B cell (primary cell): ENCODE results near the gene DNAH10. TPM values are rescaled to one million over a fixed set of nuclear protein-coding genes. Genes with fewer than 3 reads are reported as not detected.

ENCODE experiments used
- ATAC-seq: fragments of 200-7000 bp; cut with Tn5 transposase; one replicate; pipeline ENCODE4 v1.10.0; 2021; ENCODE audit warnings: low read depth, mild to moderate bottlenecking, moderate number of reproducible peaks, moderate library complexity
- CTCF ChIA-PET: fragments of 350-600 bp; sonication (Branson Sonifier 250); formaldehyde crosslinking; loops from one replicate; lab custom pipeline; 2021; ENCODE audit warnings: antibody characterized with exemption, inconsistent platforms; lab: Charles Lee
- POLR2A ChIA-PET: fragments of 350-600 bp; sonication (Branson Sonifier 250); formaldehyde crosslinking; loops from one replicate; lab custom pipeline; 2021; ENCODE audit warnings: antibody characterized with exemption; lab: Charles Lee
- DNase-seq: peaks from one replicate; pipeline ENCODE4 v3.0.0; 2013
- H2AFZ ChIP-seq: 2 replicates; pipeline ENCODE4 v1.6.1; 2012; ENCODE audit warnings: mild to moderate bottlenecking, low read depth, low read length; ENCODE audit not compliant: insufficient read depth, poor library complexity, severe bottlenecking
- H3K27ac ChIP-seq, 2 donors: 1 replicate in 1 of 2; 2 replicates in 1 of 2; pipeline ENCODE4 v1.5.1; 2012 to 2013; ENCODE audit warnings: low read length in 2 of 2, mild to moderate bottlenecking in 2 of 2, moderate library complexity in 1 of 2
- H3K27me3 ChIP-seq, 4 experiments: fragments of 200-600 bp in 1 of 4; sonication (generic) in 1 of 4; replicated peaks in 1 of 4; 1 replicate in 2 of 4; 2 replicates in 2 of 4; pipeline versions ENCODE4 v1.6.1 to v1.7.0; 2013 to 2016; ENCODE audit warnings: low read length in 3 of 4, mild to moderate bottlenecking in 2 of 4, mixed read lengths in 1 of 4, moderate library complexity in 1 of 4; ENCODE audit not compliant: insufficient read depth in 4 of 4, control insufficient read depth in 3 of 4; ENCODE audit errors: control extremely low read depth in 1 of 4
- H3K36me3 ChIP-seq, 2 experiments: replicated peaks in 1 of 2; 1 replicate in 1 of 2; 2 replicates in 1 of 2; pipeline versions ENCODE4 v1.6.1 to v1.7.1; 2013; ENCODE audit warnings: low read length in 1 of 2; ENCODE audit not compliant: insufficient read depth in 2 of 2, control insufficient read depth in 1 of 2; ENCODE audit errors: control extremely low read depth in 1 of 2, extremely low read depth in 1 of 2
- H3K4me1 ChIP-seq, 2 donors: fragments of 200-600 bp in 1 of 2; sonication (generic) in 1 of 2; 1 replicate in 1 of 2; 2 replicates in 1 of 2; pipeline versions ENCODE4 v1.5.1 to v1.6.1; 2013 to 2017; ENCODE audit warnings: low read length in 2 of 2; ENCODE audit not compliant: control insufficient read depth in 2 of 2, insufficient read depth in 2 of 2
- H3K4me2 ChIP-seq: replicated peaks from 2 replicates; pipeline ENCODE3; 2012; ENCODE audit warnings: mild to moderate bottlenecking, low read depth, low read length; ENCODE audit not compliant: poor library complexity, severe bottlenecking
- H3K4me3 ChIP-seq, 5 experiments: fragments of 200-600 bp in 1 of 5; sonication (generic) in 1 of 5; 1 replicate in 3 of 5; 2 replicates in 2 of 5; pipeline versions ENCODE4 v1.5.1 to v1.7.0; 2011 to 2016; ENCODE audit warnings: low read length in 4 of 5, mild to moderate bottlenecking in 4 of 5, low read depth in 2 of 5, control low read depth in 1 of 5, moderate library complexity in 1 of 5; ENCODE audit not compliant: insufficient read depth in 1 of 5; ENCODE audit errors: control extremely low read depth in 1 of 5, extremely low read depth in 1 of 5
- H3K79me2 ChIP-seq: fragments of 200-600 bp; sonication (generic); one replicate; pipeline ENCODE4 v1.6.0; 2016; ENCODE audit warnings: low read length; ENCODE audit not compliant: control insufficient read depth, insufficient read depth
- H3K9ac ChIP-seq: fragments of 200-600 bp; sonication (generic); 2 replicates; pipeline ENCODE4 v1.6.1; 2017; ENCODE audit warnings: mild to moderate bottlenecking, low read length, moderate library complexity
- H3K9me3 ChIP-seq, 3 donors: one replicate each; pipeline versions ENCODE4 v1.6.1 to v1.7.1; 2013; ENCODE audit warnings: low read length in 2 of 3; ENCODE audit not compliant: control insufficient read depth in 2 of 3, insufficient read depth in 1 of 3; ENCODE audit errors: control extremely low read depth in 1 of 3
- H4K20me1 ChIP-seq: 2 replicates; pipeline ENCODE4 v1.6.0; 2012; ENCODE audit warnings: mild to moderate bottlenecking, low read length; ENCODE audit not compliant: insufficient read depth, control insufficient read depth, poor library complexity, severe bottlenecking
- H3K27ac Mint-ChIP-seq: one replicate; pipeline ENCODE4 v1.8.0; 2021; ENCODE audit warnings: mixed read lengths
- H3K27me3 Mint-ChIP-seq: one replicate; pipeline ENCODE4 v1.8.0; 2021; ENCODE audit warnings: mixed read lengths
- H3K4me1 Mint-ChIP-seq: one replicate; pipeline ENCODE4 v1.8.0; 2021; ENCODE audit warnings: mixed read lengths
- H3K4me3 Mint-ChIP-seq: one replicate; pipeline ENCODE4 v1.8.0; 2021; ENCODE audit warnings: mixed read lengths
- H3K9me3 Mint-ChIP-seq: one replicate; pipeline ENCODE4 v1.8.0; 2022; ENCODE audit warnings: mixed read lengths; ENCODE audit not compliant: insufficient read depth
- CTCF ChIP-seq: fragments of 200-600 bp; IDR thresholded peaks from one replicate; pipeline ENCODE4 v1.8.0; 2022; ENCODE audit warnings: antibody characterized with exemption, mild to moderate bottlenecking
- EZH2 ChIP-seq: IDR thresholded peaks from 2 replicates; pipeline ENCODE4 v1.6.1; 2012; ENCODE audit warnings: borderline replicate concordance, low read depth, mild to moderate bottlenecking, moderate library complexity, low read length; ENCODE audit not compliant: insufficient read depth, poor library complexity, severe bottlenecking
- WGBS: methylation state at CpG from one replicate; pipeline ENCODE4 v1.1.5; 2013; ENCODE audit warnings: missing lambda C conversion rate; ENCODE audit not compliant: insufficient coverage; 5-methylcytosine and 5-hydroxymethylcytosine counted together
- intact Hi-C: fragments of 100-400 bp; cut with micrococcal nuclease; formaldehyde crosslinking; loops from one replicate; pipeline ENCODE4 v1.10.0; 2022
- polyA plus RNA-seq: library from polyadenylated mRNA; depleted of rRNA; stranded (reverse); fragments of >200 nt; gene quantifications from 2 replicates; pipeline ENCODE4 v1.2.3, GENCODE V29; 2012
- total RNA-seq, 2 donors: library from RNA; stranded (reverse); fragments of 120-200 nt in 1 of 2; gene quantifications; 1 replicate in 1 of 2; 2 replicates in 1 of 2; pipeline versions ENCODE4 v1.2.3 to v1.2.4, GENCODE V29; 2013 to 2022

Gene DNAH10
- total and polyA plus RNA-seq, 2 donors (not counting 1 experiment from before 2014, with no cell fraction given), result 0.24 to 0.99 TPM

GRCh38 chr12:123895451-123895850 is 133.3 kb downstream of the DNAH10 start:
- Mint-ChIP-seq H3K27ac (no peak overlapping the region), H3K4me1 (no peaks in the 10 kb centered on the region), H3K9me3 (no peaks in the 10 kb centered on the region), H3K27me3 (peaks cover 8% of the 10 kb centered on the region), H3K4me3 (no peak overlapping the region)
- Histone ChIP-seq H3K79me2 (no peaks in the 10 kb centered on the region), H3K27me3 (no peaks in the 10 kb centered on the region), H4K20me1 (no peaks in the 10 kb centered on the region), H3K4me2 (no peak overlapping the region), H3K9ac (no peak overlapping the region), H3K4me1 (no peaks in the 10 kb centered on the region), H2AFZ (no peak overlapping the region), H3K4me3 (no peak overlapping the region), H3K36me3 (no peaks in the 10 kb centered on the region), H3K9me3 (peaks cover 0 to 4% (median 0%) of the 10 kb centered on the region in 3 donors), H3K27ac (no peak overlapping the region)
- DNase-seq (no peak), ATAC-seq (no peak)
- WGBS, result 100% methylated on average over 1 of the region's 8 CpGs
- intact Hi-C loops, result no loop called here
- ChIA-PET CTCF (no interaction called here), POLR2A (no interaction called here)
- TF ChIP-seq CTCF, result no peak
- no peak for TF ChIP-seq EZH2

DNA sequence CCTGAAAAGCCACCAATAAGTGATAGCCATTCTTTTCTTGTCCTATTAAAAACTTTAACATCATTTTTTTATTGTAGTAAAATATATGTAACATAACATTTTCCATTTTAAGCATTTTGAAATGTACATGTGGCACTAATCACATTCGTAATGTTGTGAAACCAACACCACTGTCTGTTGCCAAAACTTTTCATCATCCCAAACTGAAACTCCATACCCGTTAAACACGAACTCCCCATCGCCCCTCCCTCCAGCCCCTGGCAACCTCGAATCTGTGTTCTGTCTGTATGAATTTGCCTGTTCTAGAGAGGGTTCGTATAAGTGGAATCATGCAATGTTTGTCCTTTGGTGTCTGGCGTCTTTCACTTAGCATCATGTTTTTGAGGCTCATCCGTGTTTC is 134.7 kb downstream of the DNAH10 start:
- H2AFZ ChIP-seq, result no peak overlapping the region
- H3K4me3 ChIP-seq, result no peak overlapping the region
- Mint-ChIP-seq H3K9me3 (no peaks in the 10 kb centered on the region), H3K4me1 (no peaks in the 10 kb centered on the region), H3K27me3 (peaks cover 7% of the 10 kb centered on the region), H3K27ac (no peak overlapping the region), H3K4me3 (no peak overlapping the region)
- intact Hi-C loops, result no loop called here
- no peak overlapping the region for H3K27ac ChIP-seq
- H4K20me1 ChIP-seq, result no peaks in the 10 kb centered on the region
- no peak for DNase-seq
- peaks cover 0 to 3% (median 0%) of the 10 kb centered on the region in 4 experiments for H3K27me3 ChIP-seq
- H3K4me1 ChIP-seq, result no peaks in the 10 kb centered on the region
- no peak overlapping the region for H3K9ac ChIP-seq
- H3K9me3 ChIP-seq, result peaks cover 0 to 4% (median 0%) of the 10 kb centered on the region in 3 donors
- ChIA-PET CTCF (no interaction called here), POLR2A (no interaction called here)
- no peaks in the 10 kb centered on the region for H3K36me3 ChIP-seq
- H3K4me2 ChIP-seq, result no peak overlapping the region
- no peaks in the 10 kb centered on the region for H3K79me2 ChIP-seq
- TF ChIP-seq CTCF, result no peak
- TF ChIP-seq EZH2, result no peak
- 80% methylated on average over 1 of the region's 8 CpGs for WGBS
- ATAC-seq, result no peak
